Measurements from ENCODE around the gene ERVW-1.

- TF ChIP-seq CTCF (IDR thresholded peaks at IDR 0.05) (no peak), POLR2A (IDR thresholded peaks at IDR 0.05) (no peak)
Measured at GRCh38 chr7:92435542-92435941, 42.2 kb downstream of the ERVW-1 start.
